ENCODE results near the gene ZNF3.
A peak's percentile ranks its signal among the peaks of the same experiment; 100 is the strongest.

ZNF3 gene

DNA sequence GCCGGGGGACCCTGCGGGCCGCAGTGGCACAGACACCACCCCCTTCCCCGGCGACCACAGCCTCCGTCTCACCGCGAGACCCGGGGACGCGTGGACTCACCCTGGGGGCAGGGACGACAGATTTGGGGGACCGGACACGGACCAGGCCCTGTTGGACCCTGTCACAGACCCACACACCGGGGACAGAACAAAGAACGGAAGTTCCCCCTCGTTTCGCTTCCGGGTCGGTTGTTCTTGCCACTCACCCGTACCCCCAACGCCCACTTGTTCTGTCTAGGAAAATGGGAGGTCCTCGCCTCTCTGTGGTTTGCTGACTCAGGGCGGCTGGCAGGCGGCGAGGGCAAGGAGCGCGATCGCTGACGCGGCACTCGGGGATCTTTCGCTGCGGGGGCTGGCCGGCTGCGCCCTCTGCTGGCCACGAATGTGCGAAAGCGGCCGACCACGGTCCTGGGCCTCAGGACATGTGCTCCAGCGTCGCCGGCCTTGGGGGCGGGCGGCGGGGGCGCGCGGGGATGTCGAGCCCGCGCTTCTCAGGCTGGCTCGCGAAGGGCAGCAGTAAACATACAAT, at the start of gene ZNF3:
ZNF3 (minus strand) TSS at position 189 of the 568 bp plus-strand sequence. CDS start 4,366 bp downstream, outside the sequence.
- DNase-seq (ENCODE audit: low spot score): peak; percentile 100

DNA sequence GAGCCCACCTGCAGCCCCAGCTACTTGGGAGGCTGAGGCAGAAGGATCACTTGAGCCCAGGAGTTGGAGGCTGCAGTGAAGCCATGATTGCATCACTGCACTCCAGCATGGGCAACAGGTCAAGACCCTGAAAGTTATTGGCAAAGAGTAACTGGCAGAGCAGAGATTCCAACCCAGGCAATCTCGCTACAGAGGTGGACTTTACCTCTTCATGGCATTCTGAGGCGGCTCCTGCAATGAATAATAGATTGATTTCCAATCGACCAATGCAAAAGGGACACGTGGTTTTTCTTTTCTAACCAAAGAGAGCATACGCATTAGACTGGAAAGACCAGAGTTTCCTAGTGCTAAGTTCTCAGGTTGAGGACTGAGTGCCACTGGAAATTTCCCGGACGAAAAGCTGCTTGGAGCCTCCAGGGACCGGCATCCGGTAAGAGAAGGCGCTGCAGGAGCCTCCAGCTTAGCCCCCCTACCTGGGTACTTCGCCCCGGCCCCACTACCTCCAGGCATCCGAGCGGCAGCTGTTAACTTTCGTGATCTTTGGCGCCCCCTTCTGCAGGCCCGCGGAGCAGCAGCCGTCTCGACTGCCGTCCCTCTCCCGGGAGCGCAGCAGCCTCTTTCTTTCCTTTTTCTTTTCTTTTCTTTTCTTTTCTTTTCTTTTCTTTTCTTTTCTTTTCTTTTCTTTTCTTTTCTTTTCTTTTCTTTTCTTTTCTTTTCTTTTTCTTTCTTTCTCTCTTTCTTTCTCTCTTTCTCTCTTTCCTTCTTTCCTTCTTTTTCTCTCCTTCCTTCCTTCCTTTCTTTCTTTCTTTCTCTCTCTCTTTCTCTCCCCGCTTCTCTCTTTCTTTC, 49.3 kb upstream of the ZNF3 start:
- peak; percentile 70 for DNase-seq (ENCODE audit: low spot score)

DNA sequence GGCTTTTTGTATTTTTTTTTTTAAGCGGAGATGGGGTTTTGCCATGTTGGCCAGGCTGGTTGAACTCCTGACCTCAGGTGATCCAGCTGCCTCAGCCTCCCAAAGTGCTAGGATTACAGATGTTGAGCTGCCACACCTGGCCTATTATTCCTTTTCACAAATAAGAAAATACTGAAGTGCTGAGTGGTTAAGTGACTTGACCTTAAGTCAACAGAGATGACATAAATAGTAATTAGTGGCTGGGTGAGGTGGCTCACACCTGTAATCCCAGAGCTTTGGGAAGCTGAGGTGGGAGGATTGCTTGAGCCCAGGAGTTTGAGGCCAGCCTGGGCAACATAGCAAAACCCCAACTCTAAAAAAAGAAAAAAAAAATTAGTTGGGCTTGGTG, 48.7 kb upstream of the ZNF3 start:
- peak; percentile 33 for DNase-seq (ENCODE audit: low spot score)

DNA sequence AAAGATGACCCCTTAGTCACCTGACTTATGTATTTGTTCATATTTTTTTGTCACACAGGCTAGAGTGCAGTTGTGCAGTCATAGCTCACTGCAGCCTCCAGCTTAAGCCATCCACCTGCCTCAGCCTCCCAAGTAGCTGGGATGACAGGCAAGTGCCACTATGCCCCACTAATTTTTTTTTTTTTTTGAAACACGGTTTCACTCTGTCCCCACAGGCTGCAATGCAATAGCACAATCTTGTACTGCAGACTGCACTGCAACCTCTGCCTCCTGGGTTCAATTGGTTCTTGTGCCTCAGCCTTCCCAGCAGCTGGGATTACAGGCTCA, 47.1 kb upstream of the ZNF3 start:
- no peak for DNase-seq (ENCODE audit: low spot score)

DNA sequence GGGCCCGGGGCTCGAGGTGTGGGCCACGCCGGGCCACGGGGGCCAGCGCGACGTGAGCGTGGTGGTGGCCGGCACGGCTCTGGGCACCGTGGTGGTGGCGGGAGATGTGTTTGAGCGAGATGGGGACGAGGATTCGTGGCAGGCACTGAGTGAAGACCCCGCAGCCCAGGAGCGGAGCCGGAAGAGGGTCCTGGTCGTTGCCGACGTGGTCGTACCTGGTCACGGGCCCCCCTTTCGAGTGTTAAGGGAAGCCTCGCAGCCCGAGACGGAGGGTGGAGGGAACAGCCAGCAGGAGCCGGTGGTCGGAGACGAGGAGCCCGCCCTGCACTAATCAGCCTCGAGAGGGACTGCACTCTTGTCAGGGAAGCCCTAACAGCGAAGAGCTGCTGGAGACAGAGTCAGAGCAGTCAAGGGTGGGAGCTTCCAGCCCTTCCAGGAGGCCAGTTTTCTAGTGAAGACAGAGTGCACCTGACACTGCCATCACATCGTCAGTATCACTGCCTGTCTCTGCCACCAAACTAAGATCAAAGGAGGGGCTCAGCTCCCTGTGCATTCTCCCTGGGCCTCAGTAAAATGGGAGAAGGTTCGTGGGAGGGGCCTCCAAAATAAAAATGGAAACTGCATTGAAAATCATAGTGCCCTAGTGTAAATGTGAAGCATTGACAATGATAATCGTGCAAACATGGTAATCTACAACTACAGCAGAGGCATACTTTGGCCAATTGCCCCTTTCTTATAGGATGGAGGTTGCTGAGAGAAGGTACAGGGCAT, 46.5 kb upstream of the ZNF3 start:
- DNase-seq (ENCODE audit: low spot score): no peak

DNA sequence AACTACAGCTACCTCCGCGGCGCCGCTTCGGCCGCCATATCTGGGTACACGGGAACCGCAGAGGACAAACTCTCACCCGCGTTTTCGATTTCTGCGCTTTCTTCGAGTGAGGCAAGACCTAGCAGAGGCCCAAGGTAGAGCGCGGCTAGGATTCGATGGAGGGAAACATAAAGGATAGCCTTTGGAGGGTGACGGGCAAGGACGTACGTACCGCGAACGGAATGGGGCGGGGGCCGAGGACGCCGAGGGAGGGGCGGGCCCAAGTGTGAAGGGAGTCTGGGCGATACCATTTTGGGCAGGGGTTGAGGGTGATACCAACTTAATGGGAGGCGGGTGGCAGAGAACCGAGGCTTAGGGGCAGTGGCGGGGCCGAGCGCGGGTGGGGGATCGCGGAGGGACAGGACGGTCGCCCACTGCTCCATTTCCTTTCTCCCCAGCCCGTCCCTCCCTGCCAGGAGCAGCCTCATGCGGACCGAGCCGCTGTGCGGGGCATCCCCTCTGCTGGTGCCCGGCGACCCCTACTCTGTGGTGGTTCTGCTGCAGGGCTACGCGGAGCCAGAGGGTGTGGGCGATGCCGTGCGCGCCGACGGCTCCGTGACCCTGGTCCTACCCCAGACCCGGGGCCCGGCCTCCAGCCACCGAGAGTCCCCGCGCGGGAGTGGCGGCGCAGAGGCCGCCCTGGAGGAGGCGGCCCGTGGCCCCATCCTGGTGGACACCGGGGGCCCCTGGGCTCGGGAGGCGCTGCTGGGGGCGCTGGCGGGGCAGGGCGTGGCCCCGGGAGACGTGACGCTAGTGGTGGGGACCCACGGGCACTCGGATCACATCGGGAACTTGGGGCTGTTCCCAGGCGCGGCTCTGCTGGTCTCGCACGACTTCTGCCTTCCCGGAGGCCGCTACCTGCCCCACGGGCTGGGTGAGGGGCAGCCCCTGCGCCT, 45.7 kb upstream of the ZNF3 start, which contains the start of gene MBLAC1:
MBLAC1 (plus strand) TSS at position 37 of the 935 bp plus-strand sequence; CDS start at position 466, 429 bp downstream.
- peak; percentile 95 for DNase-seq (ENCODE audit: low spot score)

DNA sequence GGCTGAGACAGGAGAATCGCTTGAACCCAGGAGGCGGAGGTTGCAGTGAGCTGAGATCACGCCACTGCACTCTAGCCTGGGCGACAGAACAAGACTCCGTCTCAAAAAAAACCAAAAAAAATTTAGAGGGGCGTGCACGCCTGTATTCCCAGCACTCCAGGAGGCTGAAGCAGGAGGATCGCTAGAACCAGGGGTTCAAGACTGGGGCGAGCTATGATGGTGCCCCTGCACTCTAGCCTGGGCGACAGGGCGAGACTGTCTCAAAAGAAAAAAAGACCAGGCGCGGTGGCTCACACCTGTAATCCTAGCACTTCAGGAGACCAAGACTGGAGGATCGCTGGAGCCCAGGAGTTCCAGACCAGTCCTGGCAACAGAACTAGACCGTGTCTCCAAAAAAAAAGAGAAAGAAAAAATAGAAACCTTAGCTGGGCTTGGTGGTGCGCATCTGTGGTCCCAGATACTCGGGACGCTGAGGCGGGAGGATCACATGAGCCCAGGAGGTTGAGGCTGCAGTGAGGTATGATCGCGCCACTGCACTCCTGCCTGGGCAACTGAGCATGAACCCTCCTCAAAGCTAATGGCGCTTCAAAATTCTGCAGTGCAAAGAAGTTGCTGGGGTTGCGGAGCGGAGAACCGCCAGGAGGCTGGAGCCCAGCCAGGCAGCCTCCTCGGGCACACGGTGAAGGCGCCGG, 44.9 kb upstream of the ZNF3 start:
- DNase-seq (ENCODE audit: low spot score): no peak

DNA sequence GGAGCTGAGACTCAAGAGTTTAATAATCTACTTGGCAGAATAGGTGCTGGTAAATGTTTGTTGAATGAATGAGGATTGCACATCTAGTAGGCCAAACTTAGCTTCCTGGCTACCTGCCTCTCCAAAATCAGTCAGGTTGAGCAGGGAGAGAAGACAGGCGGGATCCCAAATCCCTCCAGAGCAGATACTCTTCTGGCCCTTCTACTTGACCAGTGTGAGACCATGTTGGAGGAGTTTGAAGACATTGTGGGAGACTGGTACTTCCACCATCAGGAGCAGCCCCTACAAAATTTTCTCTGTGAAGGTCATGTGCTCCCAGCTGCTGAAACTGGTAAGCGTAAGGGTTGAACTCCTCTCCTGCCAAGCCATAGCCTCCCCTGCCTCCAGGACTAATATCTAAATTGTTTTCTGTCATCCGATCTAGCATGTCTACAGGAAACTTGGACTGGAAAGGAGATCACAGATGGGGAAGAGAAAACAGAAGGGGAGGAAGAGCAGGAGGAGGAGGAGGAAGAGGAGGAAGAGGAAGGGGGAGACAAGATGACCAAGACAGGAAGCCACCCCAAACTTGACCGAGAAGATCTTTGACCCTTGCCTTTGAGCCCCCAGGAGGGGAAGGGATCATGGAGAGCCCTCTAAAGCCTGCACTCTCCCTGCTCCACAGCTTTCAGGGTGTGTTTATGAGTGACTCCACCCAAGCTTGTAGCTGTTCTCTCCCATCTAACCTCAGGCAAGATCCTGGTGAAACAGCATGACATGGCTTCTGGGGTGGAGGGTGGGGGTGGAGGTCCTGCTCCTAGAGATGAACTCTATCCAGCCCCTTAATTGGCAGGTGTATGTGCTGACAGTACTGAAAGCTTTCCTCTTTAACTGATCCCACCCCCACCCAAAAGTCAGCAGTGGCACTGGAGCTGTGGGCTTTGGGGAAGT, 43.0 kb upstream of the ZNF3 start:
- DNase-seq (ENCODE audit: low spot score): no peak

DNA sequence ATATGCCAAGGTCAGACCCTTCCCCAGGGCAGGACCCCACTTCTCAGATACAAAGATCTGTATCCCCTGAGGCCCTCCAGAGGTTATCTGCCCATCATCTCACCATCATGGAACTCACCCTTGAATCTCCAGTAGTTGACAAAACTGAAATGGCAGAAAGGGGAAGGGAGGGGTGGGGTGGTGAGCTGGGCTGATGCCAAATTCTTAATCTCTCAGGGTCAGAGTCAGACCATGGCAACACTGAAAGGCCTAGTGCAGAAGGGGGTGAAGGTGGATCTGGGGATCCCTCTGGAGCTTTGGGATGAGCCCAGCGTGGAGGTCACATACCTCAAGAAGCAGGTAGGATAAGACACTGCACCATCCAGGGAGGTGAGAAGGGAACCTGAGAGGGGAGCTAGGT, 41.0 kb upstream of the ZNF3 start:
- DNase-seq (ENCODE audit: low spot score): no peak

DNA sequence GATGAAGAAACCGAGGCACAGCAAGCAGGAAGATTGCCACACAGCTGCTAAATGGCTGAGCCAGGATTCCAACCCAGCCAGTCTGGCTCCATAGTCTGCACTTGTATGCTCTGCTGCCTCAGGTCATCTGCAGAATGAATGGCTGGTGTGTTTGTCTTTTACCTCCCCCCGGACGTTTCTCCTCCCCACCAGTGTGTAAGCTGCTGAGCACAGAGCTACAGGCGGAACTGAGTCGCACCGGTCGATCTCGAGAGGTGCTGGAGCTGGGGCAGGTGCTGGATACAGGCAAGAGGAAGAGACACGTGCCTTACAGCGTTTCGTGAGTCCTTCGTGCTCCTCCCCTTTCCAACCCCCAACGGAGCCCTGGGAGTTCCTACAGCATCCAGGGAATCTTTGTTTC, 40.5 kb upstream of the ZNF3 start:
- DNase-seq (ENCODE audit: low spot score): no peak

DNA sequence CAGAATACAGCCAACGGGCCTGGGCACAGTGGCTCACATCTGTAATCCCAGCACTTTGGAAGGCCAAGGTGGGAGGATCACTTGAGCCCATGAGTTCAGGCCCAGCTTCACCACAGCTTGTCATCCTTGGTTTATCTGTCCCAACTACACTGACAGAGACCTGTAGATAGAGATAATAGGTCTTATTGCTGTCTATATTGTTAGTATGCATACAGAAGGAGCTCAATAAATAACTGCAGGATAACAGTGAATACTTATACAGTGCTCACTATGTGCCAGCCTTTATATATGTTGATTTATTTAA, 39.2 kb upstream of the ZNF3 start:
- DNase-seq (ENCODE audit: low spot score): no peak

DNA sequence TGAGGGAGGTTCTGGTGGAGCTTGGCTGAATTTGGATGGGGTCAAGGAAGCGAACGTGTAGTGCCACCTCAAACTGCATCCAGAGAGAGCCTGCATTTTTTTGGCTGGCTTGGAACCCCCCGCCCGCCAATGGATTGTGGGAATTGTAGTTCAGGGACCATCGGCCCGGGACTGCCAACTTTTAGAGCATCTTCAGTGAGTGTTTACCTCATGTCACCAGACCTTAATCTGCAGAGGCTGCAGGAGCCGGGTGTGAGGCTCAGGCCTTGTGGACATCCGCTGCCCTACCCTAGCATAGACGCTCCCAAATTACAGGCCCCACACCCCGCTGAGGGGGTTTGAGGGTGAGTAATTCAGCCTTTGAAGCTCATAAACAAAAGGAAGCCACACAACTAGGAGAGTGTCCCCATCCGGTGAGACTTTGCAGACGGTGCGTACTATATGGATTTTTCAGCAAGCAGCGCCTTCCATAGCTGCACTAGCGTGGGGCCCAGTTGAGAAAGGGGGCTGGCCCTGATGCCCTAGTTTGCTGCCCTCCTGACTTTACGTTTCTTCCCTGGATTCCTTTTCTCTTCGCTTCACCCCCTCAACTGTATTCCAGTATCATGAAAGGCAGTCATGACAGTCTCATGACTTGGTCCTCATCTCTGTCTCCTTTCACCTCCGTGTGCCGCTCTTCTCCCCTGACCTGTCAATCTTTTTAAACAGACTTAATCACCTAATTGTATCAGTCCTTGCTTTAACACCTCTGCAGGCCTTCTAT, 38.6 kb upstream of the ZNF3 start:
- no peak for DNase-seq (ENCODE audit: low spot score)

DNA sequence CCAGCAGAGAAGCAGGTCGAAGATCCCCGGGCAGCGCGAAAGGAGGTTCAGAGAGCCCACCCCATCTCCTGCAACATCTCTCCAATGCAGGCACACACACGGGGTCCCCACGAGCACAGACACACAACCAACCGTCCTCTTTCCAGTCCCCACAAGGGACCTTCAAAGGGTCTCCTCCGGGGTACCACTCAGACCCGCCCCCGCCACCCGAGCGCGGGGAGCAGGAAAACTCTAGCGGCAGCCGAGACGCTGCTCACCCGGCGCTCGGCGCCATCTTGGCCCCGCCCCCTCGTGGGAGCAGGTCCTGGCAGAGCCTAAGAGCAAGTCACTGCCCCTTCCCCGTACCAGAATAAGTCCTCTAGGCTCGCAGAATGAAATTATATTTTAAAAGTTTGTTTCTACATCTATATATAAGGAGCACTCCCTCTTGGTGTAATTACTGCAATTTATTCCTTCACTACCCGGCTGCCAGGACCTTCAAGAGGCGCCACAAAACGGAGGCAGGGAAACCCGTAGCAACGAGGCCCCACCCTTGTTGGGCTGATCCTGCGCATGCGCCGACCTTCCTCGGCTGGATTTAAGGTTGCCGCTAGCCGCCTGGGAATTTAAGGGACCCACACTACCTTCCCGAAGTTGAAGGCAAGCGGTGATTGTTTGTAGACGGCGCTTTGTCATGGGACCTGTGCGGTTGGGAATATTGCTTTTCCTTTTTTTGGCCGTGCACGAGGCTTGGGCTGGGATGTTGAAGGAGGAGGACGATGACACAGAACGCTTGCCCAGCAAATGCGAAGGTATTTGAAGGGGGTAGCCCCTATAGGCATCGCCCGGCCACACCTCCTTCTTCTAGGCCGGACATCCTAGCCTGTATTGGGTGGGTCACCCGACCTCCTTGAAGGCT, 37.8 kb upstream of the ZNF3 start, which contains the start of the genes CNPY4 and TAF6:
CNPY4 (plus strand) TSS at position 563 of the 898 bp plus-strand sequence; CDS start at position 674, 111 bp downstream.
TAF6 (minus strand) TSS at position 287 of the 898 bp plus-strand sequence. CDS start 5,149 bp downstream, outside the sequence.
- peak; percentile 99 for DNase-seq (ENCODE audit: low spot score)

DNA sequence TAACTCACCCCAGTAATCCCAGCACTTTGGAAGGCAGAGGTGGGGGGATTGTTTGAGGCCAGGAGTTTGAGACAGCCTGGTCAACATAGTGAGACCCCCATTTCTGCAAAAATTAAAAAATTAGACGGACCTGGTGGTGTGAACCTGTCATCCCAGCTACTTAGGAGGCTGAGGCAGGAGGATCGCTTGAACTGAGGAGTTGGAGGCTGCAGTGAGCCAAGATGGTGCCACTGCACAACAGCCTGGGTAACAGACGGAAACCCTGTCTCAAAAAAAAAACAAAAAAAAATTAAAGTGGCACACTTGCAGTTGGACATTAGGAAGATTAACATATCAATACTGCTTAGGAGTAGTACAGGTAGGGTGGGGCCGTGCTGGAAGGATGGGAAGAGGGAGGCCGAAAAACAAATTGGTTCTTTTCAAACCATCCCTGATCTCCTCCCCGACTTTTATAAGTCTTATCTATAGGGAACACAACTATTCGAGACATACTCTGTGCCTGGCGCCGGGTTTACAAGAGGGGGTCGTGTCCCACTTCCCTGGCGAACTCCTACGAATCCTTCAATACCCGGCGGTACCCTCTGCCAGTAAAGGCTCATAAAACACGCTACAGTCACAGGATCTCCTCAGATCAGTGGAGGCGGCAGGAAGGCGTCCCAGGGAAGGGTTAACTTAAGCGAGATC, 37.0 kb upstream of the ZNF3 start:
- no peak for DNase-seq (ENCODE audit: low spot score)

DNA sequence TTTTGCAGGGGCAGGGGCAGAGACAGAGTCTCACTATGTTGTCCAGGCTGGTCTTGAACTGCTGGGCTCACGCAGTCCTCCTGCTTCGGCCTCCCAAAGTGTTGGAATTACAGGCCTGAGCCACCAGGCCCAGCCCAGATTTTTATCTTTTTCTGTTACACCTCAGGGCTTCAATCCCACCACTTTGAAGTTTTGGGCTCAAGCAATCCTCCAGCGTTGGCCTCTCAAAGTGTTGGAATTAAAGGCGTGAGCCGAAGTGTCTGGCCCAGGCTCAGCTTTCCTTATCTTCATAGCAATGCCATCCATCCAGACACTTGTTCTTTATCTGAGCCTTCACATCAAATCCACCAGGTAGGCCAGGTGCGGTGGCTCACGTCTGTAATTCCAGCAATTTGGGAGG, 33.5 kb upstream of the ZNF3 start:
- DNase-seq (ENCODE audit: low spot score): no peak

DNA sequence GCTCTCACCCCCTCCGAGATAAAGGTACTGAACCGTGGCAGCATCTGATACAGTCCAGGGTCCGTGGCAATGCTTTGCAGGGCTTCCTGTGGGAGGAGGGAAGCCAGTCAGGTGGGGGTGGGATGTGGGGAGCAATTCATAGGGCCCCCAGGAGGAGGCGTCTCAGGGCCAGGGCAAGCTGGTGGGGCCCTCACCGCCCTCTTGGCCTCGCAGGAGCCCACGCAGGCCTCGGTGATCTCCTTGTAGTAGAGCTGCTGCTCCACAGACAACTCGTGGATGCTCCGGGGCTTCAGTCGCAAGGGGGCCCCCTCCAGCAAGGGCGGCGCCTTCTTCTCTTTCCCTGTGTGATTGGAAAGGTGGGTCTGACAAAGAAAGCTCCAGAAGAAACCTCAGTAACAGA, 30.4 kb upstream of the ZNF3 start:
- no peak for DNase-seq (ENCODE audit: low spot score)

DNA sequence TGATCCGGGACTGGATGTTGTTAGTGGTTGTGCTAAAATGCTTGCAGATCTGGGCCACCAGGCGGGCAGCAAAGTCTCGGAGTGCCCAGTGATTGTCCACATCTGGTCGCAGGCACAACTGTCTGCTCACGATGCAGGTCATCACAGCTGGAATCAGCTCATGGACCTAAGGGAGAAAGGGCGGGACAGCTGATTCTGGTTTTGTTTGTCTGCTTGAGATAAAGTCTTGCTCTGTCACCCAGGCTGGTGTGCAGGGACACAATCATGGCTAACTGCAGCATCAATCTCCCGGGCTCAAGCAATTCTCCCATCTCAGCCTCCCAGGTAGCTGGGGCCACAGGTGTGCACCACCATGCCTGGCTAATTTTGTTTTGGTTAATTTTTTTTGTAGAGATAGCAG, 29.6 kb upstream of the ZNF3 start:
- DNase-seq (ENCODE audit: low spot score): no peak
